SK-N-SH (cell line): Measurements from ENCODE around the gene ZSWIM7.

Source experiments
- CTCF ChIP-seq: fragments of 200-600 bp; sonication (generic); IDR thresholded peaks from 2 replicates; pipeline ENCODE4 v1.6.1; 2017; ENCODE audit warnings: antibody characterized with exemption, mild to moderate bottlenecking, moderate library complexity
- GABPA ChIP-seq: IDR thresholded peaks from 2 replicates; pipeline ENCODE4 v1.4.0; 2012; ENCODE audit warnings: low read depth, mild to moderate bottlenecking
- NFIC ChIP-seq: IDR thresholded peaks from 2 replicates; pipeline ENCODE4 v1.4.0; 2012; ENCODE audit warnings: borderline replicate concordance

DNA sequence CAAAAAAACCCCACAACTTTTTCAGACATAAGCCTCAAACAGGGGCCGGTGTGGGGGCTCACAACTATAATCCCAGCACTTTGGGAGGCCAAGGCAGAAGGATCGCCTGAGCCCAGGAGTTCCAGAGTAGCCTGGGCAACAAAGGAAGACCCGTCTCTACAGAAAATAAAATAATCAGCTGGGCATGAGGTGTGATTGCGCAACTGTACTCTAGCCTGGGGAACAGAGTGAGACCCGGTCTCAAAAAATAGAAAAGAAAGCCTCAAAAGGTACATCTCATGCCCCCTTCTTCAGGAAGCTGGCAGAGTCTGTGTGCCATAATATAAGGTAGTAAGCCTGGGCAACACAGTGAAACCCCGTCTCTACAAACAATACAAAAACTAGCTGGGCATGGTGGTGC is 3.2 kb downstream of the ZSWIM7 start:
- TF ChIP-seq GABPA (no peak), CTCF (no peak), NFIC (no peak)
